OCI-LY7 (cell line): ENCODE results near the gene IPO8. TPM values are rescaled to one million over a fixed set of nuclear protein-coding genes. Genes with fewer than 3 reads are reported as not detected.

ENCODE experiments used
- BruUV-seq: library from RNA; stranded (reverse); fragments of 400-500 nt; replicated peaks from 2 replicates; lab custom pipeline; 2021; lab: Mats Ljungman, UMichigan
- CTCF ChIA-PET: fragments of 300-600 bp; sonication (Branson Sonifier 250); formaldehyde crosslinking; loops from one replicate; lab custom pipeline; 2022; ENCODE audit warnings: antibody characterized with exemption; ENCODE audit not compliant: unreplicated experiment; lab: Charles Lee
- POLR2A ChIA-PET: fragments of 300-600 bp; sonication (Branson Sonifier 250); formaldehyde crosslinking; loops from one replicate; lab custom pipeline; 2022; ENCODE audit warnings: antibody characterized with exemption; lab: Charles Lee
- DNase-seq: peaks from one replicate; pipeline ENCODE4 v3.0.0-alpha.2; 2015; ENCODE audit warnings: low spot score
- H2AFZ ChIP-seq: fragments of 200-600 bp; sonication (generic), shearing (Covaris generic); 2 replicates; pipeline ENCODE4 v1.6.1; 2014; ENCODE audit warnings: mild to moderate bottlenecking, antibody characterized with exemption, low read length, moderate library complexity
- H3K27ac ChIP-seq: fragments of 200-600 bp; sonication (generic); 2 replicates; pipeline ENCODE4 v1.5.1; 2014; ENCODE audit warnings: mixed run types, low read depth, mild to moderate bottlenecking, moderate library complexity, low read length, inconsistent platforms; ENCODE audit not compliant: poor library complexity, severe bottlenecking
- H3K36me3 ChIP-seq: fragments of 200-600 bp; sonication (generic); 2 replicates; pipeline ENCODE4 v1.6.1; 2014; ENCODE audit warnings: mild to moderate bottlenecking, antibody characterized with exemption, low read length, moderate library complexity, mixed read lengths; ENCODE audit not compliant: insufficient read depth
- H3K4me1 ChIP-seq: fragments of 200-600 bp; sonication (generic); 2 replicates; pipeline ENCODE4 v1.5.1; 2014; ENCODE audit warnings: mild to moderate bottlenecking, low read length; ENCODE audit not compliant: insufficient read depth, poor library complexity, severe bottlenecking
- H3K4me2 ChIP-seq: fragments of 200-600 bp; sonication (generic); 2 replicates; pipeline ENCODE4 v1.6.1; 2014; ENCODE audit warnings: mild to moderate bottlenecking, low read length
- H3K4me3 ChIP-seq: fragments of 200-600 bp; sonication (generic); 2 replicates; pipeline ENCODE4 v1.5.1; 2014; ENCODE audit warnings: mild to moderate bottlenecking, low read depth, low read length; ENCODE audit not compliant: poor library complexity, severe bottlenecking
- H3K79me2 ChIP-seq: fragments of 200-600 bp; sonication (generic); 2 replicates; pipeline ENCODE4 v1.6.1; 2016; ENCODE audit warnings: low read depth, mild to moderate bottlenecking, low read length, moderate library complexity, mixed read lengths; ENCODE audit not compliant: insufficient read depth
- H3K9me2 ChIP-seq: fragments of 200-600 bp; sonication (generic); 2 replicates; pipeline ENCODE4 v1.6.1; 2016; ENCODE audit warnings: mild to moderate bottlenecking, low read length, mixed read lengths; ENCODE audit not compliant: insufficient read depth
- H3K9me3 ChIP-seq: fragments of 200-600 bp; sonication (generic); 2 replicates; pipeline ENCODE4 v1.6.1; 2014; ENCODE audit warnings: mild to moderate bottlenecking, mixed run types, low read length, mixed read lengths
- H4K20me1 ChIP-seq: fragments of 200-600 bp; sonication (generic); 2 replicates; pipeline ENCODE4 v1.6.1; 2014; ENCODE audit warnings: mild to moderate bottlenecking, antibody characterized with exemption, low read length, moderate library complexity, mixed read lengths; ENCODE audit not compliant: insufficient read depth
- EZH2phosphoT487 ChIP-seq: fragments of 200-600 bp; sonication (generic); IDR thresholded peaks from 2 replicates; pipeline ENCODE4 v1.6.1; 2018; ENCODE audit warnings: low read depth, borderline replicate concordance, mild to moderate bottlenecking, mixed run types, antibody characterized with exemption, low read length, moderate library complexity, mixed read lengths
- intact Hi-C: fragments of 100-400 bp; cut with micrococcal nuclease; formaldehyde crosslinking; loops from one replicate; pipeline ENCODE4 v1.10.0; 2022; ENCODE audit not compliant: unreplicated experiment
- total RNA-seq, 2 experiments: library from RNA; depleted of rRNA in 1 of 2; stranded (reverse); fragments of >200 nt in 1 of 2; shearing (Covaris generic) in 1 of 2; gene quantifications; 2 replicates each; pipeline ENCODE4 v1.2.3, GENCODE V29; 2014 to 2022
- TF ChIP-seq, protein P1 (sequence below): fragments of 200-600 bp; sonication (generic); conservative IDR thresholded peaks from 2 replicates; pipeline ENCODE4 v1.5.1; 2014; ENCODE audit warnings: mild to moderate bottlenecking, antibody characterized with exemption, low read length, moderate library complexity, mixed read lengths

Gene IPO8
- total RNA-seq, 2 experiments from 2014 or later, result 14.7 to 41.6 TPM

DNA sequence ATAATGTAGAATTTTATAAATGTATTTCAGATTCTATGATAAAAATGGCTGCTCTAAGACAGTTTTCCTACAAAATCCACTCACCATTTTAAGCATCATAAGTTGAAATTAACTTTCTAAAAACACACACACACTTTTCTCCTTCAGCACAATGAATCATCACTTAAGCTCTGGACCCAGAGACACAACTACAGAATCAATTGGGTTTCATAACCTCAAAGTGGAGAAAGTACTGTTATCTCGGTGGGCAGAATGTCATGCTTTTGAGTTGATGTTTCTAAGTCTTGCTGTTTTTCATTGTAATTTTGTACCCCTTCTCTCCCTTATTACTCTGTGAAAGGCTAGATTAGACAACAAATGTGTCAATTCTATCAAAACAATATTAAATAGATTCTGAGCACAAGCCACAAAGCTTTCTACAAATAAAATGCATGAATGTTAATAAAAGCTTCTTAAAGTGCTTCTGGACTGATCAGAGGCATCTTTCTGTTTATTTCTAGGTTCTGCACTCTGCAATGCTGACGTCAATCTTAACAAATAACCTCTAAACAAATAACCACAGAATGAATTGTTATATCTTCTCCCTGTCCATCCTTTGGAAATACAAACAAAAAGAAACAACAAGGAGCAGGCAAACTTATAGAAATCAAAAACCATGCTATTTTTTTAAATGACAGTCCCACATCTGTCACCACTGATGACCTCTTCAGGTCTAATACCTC is 8.2 kb downstream of the IPO8 start:
- H3K4me3 ChIP-seq, result no peak overlapping the region
- H3K27ac ChIP-seq, result no peak overlapping the region
- H2AFZ ChIP-seq, result no peak overlapping the region
- CTCF ChIA-PET, result no interaction called here
- TF ChIP-seq, protein P1, sequence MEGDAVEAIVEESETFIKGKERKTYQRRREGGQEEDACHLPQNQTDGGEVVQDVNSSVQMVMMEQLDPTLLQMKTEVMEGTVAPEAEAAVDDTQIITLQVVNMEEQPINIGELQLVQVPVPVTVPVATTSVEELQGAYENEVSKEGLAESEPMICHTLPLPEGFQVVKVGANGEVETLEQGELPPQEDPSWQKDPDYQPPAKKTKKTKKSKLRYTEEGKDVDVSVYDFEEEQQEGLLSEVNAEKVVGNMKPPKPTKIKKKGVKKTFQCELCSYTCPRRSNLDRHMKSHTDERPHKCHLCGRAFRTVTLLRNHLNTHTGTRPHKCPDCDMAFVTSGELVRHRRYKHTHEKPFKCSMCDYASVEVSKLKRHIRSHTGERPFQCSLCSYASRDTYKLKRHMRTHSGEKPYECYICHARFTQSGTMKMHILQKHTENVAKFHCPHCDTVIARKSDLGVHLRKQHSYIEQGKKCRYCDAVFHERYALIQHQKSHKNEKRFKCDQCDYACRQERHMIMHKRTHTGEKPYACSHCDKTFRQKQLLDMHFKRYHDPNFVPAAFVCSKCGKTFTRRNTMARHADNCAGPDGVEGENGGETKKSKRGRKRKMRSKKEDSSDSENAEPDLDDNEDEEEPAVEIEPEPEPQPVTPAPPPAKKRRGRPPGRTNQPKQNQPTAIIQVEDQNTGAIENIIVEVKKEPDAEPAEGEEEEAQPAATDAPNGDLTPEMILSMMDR, result no peak
- no peak for TF ChIP-seq EZH2phosphoT487
- POLR2A ChIA-PET, result no interaction called here
- H4K20me1 ChIP-seq, result no peaks in the 10 kb centered on the region
- peaks cover 30% of the 10 kb centered on the region for H3K36me3 ChIP-seq
- no TSS peak for BruUV-seq
- no peaks in the 10 kb centered on the region for H3K4me1 ChIP-seq
- peaks cover 11% of the 10 kb centered on the region; the same call in 1 of the 2 replicates for H3K79me2 ChIP-seq
- H3K9me2 ChIP-seq, result no peaks in the 10 kb centered on the region
- no peak overlapping the region for H3K4me2 ChIP-seq
- DNase-seq, result no peak
- H3K9me3 ChIP-seq, result no peaks in the 10 kb centered on the region
- intact Hi-C loops, result no loop called here

DNA sequence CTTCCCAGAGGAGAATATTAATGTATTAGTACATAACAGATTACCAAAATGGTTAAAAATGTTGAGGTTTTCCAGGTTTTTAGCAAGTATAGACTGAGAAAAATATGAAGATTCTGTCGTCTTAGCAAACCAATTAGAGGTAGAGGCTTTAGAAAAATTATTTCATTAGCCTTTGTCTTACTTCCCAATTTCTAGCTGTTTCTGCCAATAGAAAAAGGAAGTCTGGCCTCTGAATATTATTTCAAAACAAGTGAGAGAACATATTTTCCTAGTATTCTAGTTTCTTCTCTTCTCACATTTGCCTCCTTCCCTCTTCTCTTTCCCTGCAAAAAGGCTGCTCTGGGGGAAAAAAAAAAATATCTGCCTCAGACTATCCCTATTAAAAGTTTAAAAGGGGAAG is 16.4 kb downstream of the IPO8 start:
- peaks cover 54% of the 10 kb centered on the region for H3K36me3 ChIP-seq
- no peaks in the 10 kb centered on the region for H3K4me1 ChIP-seq
- intact Hi-C loops, result no loop called here
- no peak for DNase-seq
- CTCF ChIA-PET, result no interaction called here
- H3K9me2 ChIP-seq, result no peaks in the 10 kb centered on the region
- H3K79me2 ChIP-seq, result no peaks in the 10 kb centered on the region
- H3K4me2 ChIP-seq, result no peak overlapping the region
- POLR2A ChIA-PET, result interaction anchor here (1.0 to 1.1 kb wide), 2 partner anchors 11 to 12 kb away, joined by 3 to 6 read pairs; no protein-coding TSS in a partner anchor
- no peak for TF ChIP-seq EZH2phosphoT487
- TF ChIP-seq, protein P1, result no peak
- H3K9me3 ChIP-seq, result no peaks in the 10 kb centered on the region
- BruUV-seq, result no TSS peak
- no peak overlapping the region for H3K4me3 ChIP-seq
- H4K20me1 ChIP-seq, result no peaks in the 10 kb centered on the region
- no peak overlapping the region for H3K27ac ChIP-seq
- H2AFZ ChIP-seq, result no peak overlapping the region

DNA sequence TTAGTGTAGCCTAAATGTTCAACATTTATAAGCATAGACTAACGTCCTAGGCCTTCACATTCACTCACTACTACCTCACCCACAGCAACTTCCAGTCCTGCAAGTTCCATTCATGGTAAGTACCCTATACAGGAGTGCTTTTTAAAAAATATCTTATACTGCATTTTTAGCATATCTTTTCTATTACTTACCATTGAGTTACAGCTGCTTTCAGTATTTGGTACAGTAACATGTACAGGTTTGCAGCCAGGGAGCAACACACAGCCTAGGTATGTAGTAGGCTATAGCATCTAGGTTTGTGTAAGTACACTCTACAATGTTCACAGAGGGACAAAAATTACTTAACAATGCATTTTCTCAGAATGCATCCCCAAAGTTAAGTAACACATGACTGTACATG is 17.4 kb downstream of the IPO8 start:
- intact Hi-C loops, result no loop called here
- Histone ChIP-seq H3K9me3 (no peaks in the 10 kb centered on the region), H4K20me1 (no peaks in the 10 kb centered on the region), H3K4me3 (no peak overlapping the region), H3K36me3 (peaks cover 55% of the 10 kb centered on the region), H3K9me2 (no peaks in the 10 kb centered on the region), H3K4me1 (no peaks in the 10 kb centered on the region), H2AFZ (no peak overlapping the region), H3K79me2 (no peaks in the 10 kb centered on the region), H3K4me2 (no peak overlapping the region), H3K27ac (no peak overlapping the region)
- POLR2A ChIA-PET, result no interaction called here
- DNase-seq, result no peak
- no peak for TF ChIP-seq EZH2phosphoT487
- TF ChIP-seq, protein P1, result no peak
- CTCF ChIA-PET, result no interaction called here
- BruUV-seq, result no TSS peak
